BE2C (cell line): ENCODE measurements around the gene COX15.

ENCODE experiments used
- DNase-seq: peaks from one replicate; pipeline ENCODE4 v3.0.0-alpha.2; 2020
- H3K27me3 ChIP-seq: fragments of 250-450 bp; sonication (Bioruptor Pico); 2 replicates; pipeline ENCODE4 v1.5.1; 2020; ENCODE audit warnings: mild to moderate bottlenecking
- H3K36me3 ChIP-seq: fragments of 250-450 bp; sonication (Bioruptor Pico); 2 replicates; pipeline ENCODE4 v1.5.1; 2020; ENCODE audit warnings: mild to moderate bottlenecking
- H3K4me1 ChIP-seq: fragments of 250-450 bp; sonication (Bioruptor Pico); 2 replicates; pipeline ENCODE4 v1.5.1; 2020
- H3K4me3 ChIP-seq: 2 replicates; pipeline ENCODE4 v1.5.1; 2011; ENCODE audit warnings: low read depth, low read length
- H3K9me3 ChIP-seq: fragments of 250-450 bp; sonication (Bioruptor Pico); 2 replicates; pipeline ENCODE4 v1.5.1; 2020
- CTCF ChIP-seq: IDR thresholded peaks from 2 replicates; pipeline ENCODE4 v1.5.1; 2012; ENCODE audit warnings: mild to moderate bottlenecking, low read depth, low read length

COX15 gene

GRCh38 chr10:99733366-99733765 is 1.4 kb upstream of the COX15 start:
- no peaks in the 10 kb centered on the region for H3K27me3 ChIP-seq
- H3K4me3 ChIP-seq = no peak overlapping the region; the same call in 1 of the 2 replicates
- DNase-seq = no peak
- H3K4me1 ChIP-seq = no peaks in the 10 kb centered on the region; the same call in 1 of the 2 replicates
- TF ChIP-seq CTCF = no peak
- H3K9me3 ChIP-seq = no peaks in the 10 kb centered on the region
- peaks cover 21% of the 10 kb centered on the region for H3K36me3 ChIP-seq

GRCh38 chr10:99731306-99732032 is 458 bp downstream of the COX15 start:
- H3K4me3 ChIP-seq = peak overlapping the region; percentile 100
- H3K36me3 ChIP-seq = peaks cover 13% of the 10 kb centered on the region
- no peak for DNase-seq
- H3K27me3 ChIP-seq = no peaks in the 10 kb centered on the region
- H3K4me1 ChIP-seq = no peaks in the 10 kb centered on the region; the same call in 1 of the 2 replicates
- TF ChIP-seq CTCF = no peak
- H3K9me3 ChIP-seq = no peaks in the 10 kb centered on the region

- H3K27me3 ChIP-seq = no peaks in the 10 kb centered on the region
- no peak overlapping the region for H3K4me3 ChIP-seq
- DNase-seq = no peak
- H3K9me3 ChIP-seq = no peaks in the 10 kb centered on the region
- TF ChIP-seq CTCF = no peak
- H3K36me3 ChIP-seq = peaks cover 25% of the 10 kb centered on the region
- no peaks in the 10 kb centered on the region for H3K4me1 ChIP-seq
These were observed 1.9 kb downstream of the COX15 start for GRCh38 chr10:99730026-99730425.

- Histone ChIP-seq H3K4me1 (no peaks in the 10 kb centered on the region), H3K36me3 (peaks cover 38% of the 10 kb centered on the region), H3K4me3 (no peak overlapping the region), H3K9me3 (no peaks in the 10 kb centered on the region), H3K27me3 (no peaks in the 10 kb centered on the region)
- DNase-seq = no peak
- TF ChIP-seq CTCF = no peak
These were observed 11.5 kb downstream of the COX15 start for GRCh38 chr10:99720387-99720786.

- no peaks in the 10 kb centered on the region for H3K27me3 ChIP-seq
- no peaks in the 10 kb centered on the region for H3K4me1 ChIP-seq
- TF ChIP-seq CTCF = no peak
- H3K4me3 ChIP-seq = no peak overlapping the region
- no peak for DNase-seq
- no peaks in the 10 kb centered on the region for H3K9me3 ChIP-seq
- H3K36me3 ChIP-seq = peaks cover 21% of the 10 kb centered on the region
These were observed 17.5 kb downstream of the COX15 start for GRCh38 chr10:99714446-99714845.

- Histone ChIP-seq H3K36me3 (peaks cover 16% of the 10 kb centered on the region), H3K4me3 (no peak overlapping the region), H3K27me3 (no peaks in the 10 kb centered on the region), H3K4me1 (no peaks in the 10 kb centered on the region), H3K9me3 (no peaks in the 10 kb centered on the region)
- peak; percentile 70 for TF ChIP-seq CTCF
- DNase-seq = peak; percentile 50
These were observed 20.7 kb downstream of the COX15 start for GRCh38 chr10:99711129-99711719.
